ENCODE data around the gene PAK3.

The PAK3 gene

GRCh38 chrX:111264385-111264784 lies 168.4 kb downstream of the PAK3 start:
- no peak for DNase-seq

- no peak for DNase-seq
These were observed 169.5 kb downstream of the PAK3 start for GRCh38 chrX:111265486-111265885.

DNA sequence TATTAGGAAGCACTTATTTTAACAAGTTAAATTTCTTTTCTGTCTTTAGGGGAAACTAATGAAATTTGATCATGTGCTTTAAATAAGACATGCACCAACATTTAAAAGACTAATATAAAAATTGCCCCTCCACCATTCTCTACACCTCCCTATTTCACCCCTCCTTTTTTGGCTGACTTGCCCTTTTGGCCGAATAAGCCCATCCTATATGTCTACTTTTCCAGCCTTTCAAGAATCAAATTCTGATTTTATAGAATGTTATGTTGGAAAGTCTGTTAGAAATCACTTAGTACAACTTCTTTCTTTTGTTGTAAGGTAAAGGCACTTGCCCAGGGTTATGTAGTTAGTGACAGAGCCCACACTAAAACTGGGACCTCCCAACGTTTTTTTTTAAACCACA lies 172.5 kb downstream of the PAK3 start:
- no peak for DNase-seq

- no peak for DNase-seq
These were observed 174.3 kb downstream of the PAK3 start, which contains the start of gene CAPN6 for GRCh38 chrX:111270339-111270738. CAPN6 (minus strand) TSS chrX:111270483; CDS start chrX:111263936, 6,547 bp downstream.

Measured in NCI-H774 (cell line).